Osteoblast (primary cell): ENCODE results near the gene CCDC39. TPM values are rescaled to one million over a fixed set of nuclear protein-coding genes. Genes with fewer than 3 reads are reported as not detected.

ENCODE experiments used
- DNase-seq: peaks from one replicate; pipeline ENCODE4 v3.0.0; 2011; ENCODE audit warnings: low spot score, mixed read lengths; ENCODE audit not compliant: insufficient read length; ENCODE audit errors: missing footprints
- H2AFZ ChIP-seq: 2 replicates; pipeline ENCODE4 v1.6.0; 2011; ENCODE audit warnings: mild to moderate bottlenecking, low read length
- H3K27ac ChIP-seq: 2 replicates; pipeline ENCODE4 v1.5.1; 2011; ENCODE audit warnings: mild to moderate bottlenecking, low read depth, low read length, moderate library complexity
- H3K27me3 ChIP-seq: 2 replicates; pipeline ENCODE4 v1.6.0; 2012; ENCODE audit warnings: mild to moderate bottlenecking, control low read depth, inconsistent platforms, low read length, moderate library complexity; ENCODE audit not compliant: insufficient read depth
- H3K36me3 ChIP-seq: 2 replicates; pipeline ENCODE4 v1.5.1; 2011; ENCODE audit warnings: mild to moderate bottlenecking, low read length, control low read depth, moderate library complexity; ENCODE audit not compliant: insufficient read depth
- H3K4me1 ChIP-seq: 2 replicates; pipeline ENCODE4 v1.5.1; 2011; ENCODE audit warnings: mild to moderate bottlenecking, low read length, control low read depth, moderate library complexity; ENCODE audit not compliant: insufficient read depth
- H3K4me2 ChIP-seq: 2 replicates; pipeline ENCODE4 v1.6.0; 2011; ENCODE audit warnings: mild to moderate bottlenecking, low read length; ENCODE audit not compliant: insufficient read depth
- H3K4me3 ChIP-seq: fragments of 200-600 bp; sonication (generic); 3 replicates; pipeline ENCODE4 v1.5.1; 2012; ENCODE audit warnings: mild to moderate bottlenecking, low read length, inconsistent platforms; ENCODE audit not compliant: insufficient read depth
- H3K79me2 ChIP-seq: 2 replicates; pipeline ENCODE4 v1.6.0; 2012; ENCODE audit warnings: mild to moderate bottlenecking, low read length, control low read depth, inconsistent platforms; ENCODE audit not compliant: insufficient read depth
- H3K9me3 ChIP-seq: 2 replicates; pipeline ENCODE4 v1.5.1; 2011; ENCODE audit warnings: low read depth, low read length, control low read depth
- H4K20me1 ChIP-seq: 2 replicates; pipeline ENCODE4 v1.6.0; 2012; ENCODE audit warnings: mild to moderate bottlenecking, low read length, control low read depth; ENCODE audit not compliant: insufficient read depth
- CTCF ChIP-seq: IDR thresholded peaks from 2 replicates; pipeline ENCODE4 v1.5.1; 2011; ENCODE audit warnings: mild to moderate bottlenecking, low read depth, low read length, moderate library complexity; ENCODE audit errors: extremely low read depth
- total RNA-seq: library from RNA; depleted of rRNA; stranded (reverse); fragments of >200 nt; gene quantifications from 2 replicates; pipeline ENCODE4 v1.2.3, GENCODE V29; 2012

CCDC39 gene
- total RNA-seq, 1 donor, result not detected

GRCh38 chr3:180580934-180581333, 98.4 kb downstream of the CCDC39 start:
- Histone ChIP-seq H3K27ac (no peak overlapping the region), H3K27me3 (no peaks in the 10 kb centered on the region), H3K4me1 (no peaks in the 10 kb centered on the region), H3K9me3 (no peaks in the 10 kb centered on the region), H3K4me2 (no peak overlapping the region), H3K4me3 (no peak overlapping the region), H3K79me2 (no peaks in the 10 kb centered on the region), H2AFZ (no peak overlapping the region), H4K20me1 (no peaks in the 10 kb centered on the region), H3K36me3 (no peaks in the 10 kb centered on the region)
- no peak for TF ChIP-seq CTCF
- no peak for DNase-seq

GRCh38 chr3:180575571-180575970, 103.7 kb downstream of the CCDC39 start:
- H3K9me3 ChIP-seq, result no peaks in the 10 kb centered on the region
- H4K20me1 ChIP-seq, result no peaks in the 10 kb centered on the region
- H3K4me3 ChIP-seq, result no peak overlapping the region
- no peak for TF ChIP-seq CTCF
- H3K4me2 ChIP-seq, result no peak overlapping the region
- H3K4me1 ChIP-seq, result no peaks in the 10 kb centered on the region
- no peaks in the 10 kb centered on the region for H3K36me3 ChIP-seq
- H3K27ac ChIP-seq, result no peak overlapping the region
- DNase-seq, result no peak
- no peaks in the 10 kb centered on the region for H3K79me2 ChIP-seq
- no peak overlapping the region for H2AFZ ChIP-seq
- no peaks in the 10 kb centered on the region for H3K27me3 ChIP-seq

- H3K27ac ChIP-seq, result no peak overlapping the region
- peak overlapping the region; percentile 15 for H2AFZ ChIP-seq
- no peaks in the 10 kb centered on the region for H4K20me1 ChIP-seq
- H3K27me3 ChIP-seq, result no peaks in the 10 kb centered on the region
- no peak overlapping the region for H3K4me2 ChIP-seq
- DNase-seq, result no peak
- H3K9me3 ChIP-seq, result no peaks in the 10 kb centered on the region
- H3K4me3 ChIP-seq, result no peak overlapping the region
- H3K79me2 ChIP-seq, result no peaks in the 10 kb centered on the region
- no peaks in the 10 kb centered on the region for H3K36me3 ChIP-seq
- no peaks in the 10 kb centered on the region for H3K4me1 ChIP-seq
- no peak for TF ChIP-seq CTCF
Measured at GRCh38 chr3:180571831-180572598, 107.3 kb downstream of the CCDC39 start.

- Histone ChIP-seq H3K4me2 (no peak overlapping the region), H4K20me1 (no peaks in the 10 kb centered on the region), H3K9me3 (no peaks in the 10 kb centered on the region), H3K4me3 (no peak overlapping the region), H3K79me2 (no peaks in the 10 kb centered on the region), H3K36me3 (no peaks in the 10 kb centered on the region), H3K4me1 (no peaks in the 10 kb centered on the region), H3K27me3 (no peaks in the 10 kb centered on the region), H3K27ac (no peak overlapping the region), H2AFZ (no peak overlapping the region)
- TF ChIP-seq CTCF, result no peak
- DNase-seq, result no peak
Measured at GRCh38 chr3:180570238-180570637, 109.1 kb downstream of the CCDC39 start.
